Keratinocyte (primary cell): ENCODE measurements around the gene SLC7A1. TPM values are rescaled to one million over a fixed set of nuclear protein-coding genes. Genes with fewer than 3 reads are reported as not detected.

Experiments used
- DNase-seq: peaks from one replicate; pipeline ENCODE4 v3.0.0-alpha.2; 2011; ENCODE audit warnings: low read depth, missing footprints, low spot score
- FAIRE-seq: peaks from 2 replicates; lab custom pipeline; 2011; peaks lifted over from hg19 to GRCh38; lab: Jason Lieb, UNC
- H2AFZ ChIP-seq: 2 replicates; pipeline ENCODE4 v1.6.0; 2012; ENCODE audit warnings: low read length, control low read depth, inconsistent platforms; ENCODE audit not compliant: control insufficient read depth
- H3K27ac ChIP-seq: 2 replicates; pipeline ENCODE4 v1.5.1; 2011; ENCODE audit warnings: low read length; ENCODE audit not compliant: control insufficient read depth, insufficient read depth
- H3K27me3 ChIP-seq: 3 replicates; pipeline ENCODE4 v1.6.0; 2011; ENCODE audit warnings: low read length; ENCODE audit not compliant: control insufficient read depth, insufficient read depth; ENCODE audit errors: extremely low read depth
- H3K36me3 ChIP-seq, 2 experiments: 2 replicates in 1 of 2; 3 replicates in 1 of 2; pipeline ENCODE4 v1.5.1; 2011; ENCODE audit warnings: low read length in 2 of 2, mild to moderate bottlenecking in 1 of 2; ENCODE audit not compliant: control insufficient read depth in 2 of 2, insufficient read depth in 2 of 2; ENCODE audit errors: extremely low read depth in 1 of 2
- H3K4me1 ChIP-seq: 3 replicates; pipeline ENCODE4 v1.5.1; 2011; ENCODE audit warnings: low read length; ENCODE audit not compliant: control insufficient read depth, insufficient read depth; ENCODE audit errors: extremely low read depth
- H3K4me2 ChIP-seq: 3 replicates; pipeline ENCODE4 v1.6.0; 2011; ENCODE audit warnings: low read depth, low read length; ENCODE audit not compliant: control insufficient read depth, insufficient read depth; ENCODE audit errors: extremely low read depth
- H3K4me3 ChIP-seq, 3 experiments: fragments of 200-600 bp in 1 of 3; sonication (generic) in 1 of 3; 2 replicates in 2 of 3; 3 replicates in 1 of 3; pipeline ENCODE4 v1.5.1; 2011 to 2016; ENCODE audit warnings: low read length in 3 of 3, mild to moderate bottlenecking in 3 of 3, control low read depth in 2 of 3, inconsistent platforms in 1 of 3, low read depth in 1 of 3, mixed read lengths in 1 of 3, mixed run types in 1 of 3, moderate library complexity in 1 of 3; ENCODE audit not compliant: control insufficient read depth in 2 of 3, insufficient read depth in 2 of 3; ENCODE audit errors: extremely low read depth in 1 of 3
- H3K79me2 ChIP-seq: 2 replicates; pipeline ENCODE4 v1.6.0; 2012; ENCODE audit warnings: low read length; ENCODE audit not compliant: control insufficient read depth, insufficient read depth
- H3K9ac ChIP-seq: 3 replicates; pipeline ENCODE4 v1.6.0; 2011; ENCODE audit warnings: low read length; ENCODE audit not compliant: control insufficient read depth, insufficient read depth; ENCODE audit errors: extremely low read depth
- H3K9me1 ChIP-seq: 3 replicates; pipeline ENCODE4 v1.6.0; 2011; ENCODE audit warnings: low read length; ENCODE audit not compliant: control insufficient read depth, insufficient read depth; ENCODE audit errors: extremely low read depth
- H3K9me3 ChIP-seq: 2 replicates; pipeline ENCODE4 v1.5.1; 2012; ENCODE audit warnings: low read depth, low read length; ENCODE audit not compliant: control insufficient read depth
- H4K20me1 ChIP-seq: 3 replicates; pipeline ENCODE4 v1.6.0; 2011; ENCODE audit warnings: low read length; ENCODE audit not compliant: control insufficient read depth, insufficient read depth; ENCODE audit errors: extremely low read depth
- EZH2 ChIP-seq: IDR thresholded peaks from one replicate; pipeline ENCODE4 v1.6.1; 2012; ENCODE audit warnings: inconsistent platforms, mild to moderate bottlenecking, low read length, moderate library complexity
- dilution Hi-C: fragments of 300-500 bp; cut with MboI; formaldehyde crosslinking; loops from one replicate; pipeline ENCODE4 v1.7.0; 2020; ENCODE audit warnings: low sequenced_read_pairs; ENCODE audit not compliant: extremely low pct_ligation_motif_present
- polyA plus RNA-seq, 5 experiments: library from polyadenylated mRNA; depleted of rRNA in 3 of 5; stranded (reverse) in 3 of 5; stranded (forward) in 1 of 5; unstranded in 1 of 5; fragments of >200 nt; gene quantifications; 1 replicate in 1 of 5; 2 replicates in 3 of 5; 3 replicates in 1 of 5; pipeline versions ENCODE4 v1.2.1 to v1.2.3, GENCODE V29; 2011 to 2012; ENCODE audit warnings: missing spikeins in 2 of 5, low read depth in 1 of 5, low replicate concordance in 1 of 5
- TF ChIP-seq, protein P1 (sequence below), 3 experiments: IDR thresholded peaks in 1 of 3; conservative IDR thresholded peaks in 1 of 3; optimal IDR thresholded peaks in 1 of 3; 2 replicates in 2 of 3; 3 replicates in 1 of 3; pipeline versions ENCODE3 to v1.5.1; 2011; ENCODE audit warnings: low read length in 3 of 3, mild to moderate bottlenecking in 3 of 3, moderate library complexity in 2 of 3, control low read depth in 1 of 3, inconsistent platforms in 1 of 3; ENCODE audit not compliant: insufficient read depth in 2 of 3; ENCODE audit errors: extremely low read depth in 1 of 3

The SLC7A1 gene
- polyA plus RNA-seq, 1 donor (not counting 4 experiments of a cell fraction or from before 2014, with no cell fraction given): 41.5 TPM

DNA sequence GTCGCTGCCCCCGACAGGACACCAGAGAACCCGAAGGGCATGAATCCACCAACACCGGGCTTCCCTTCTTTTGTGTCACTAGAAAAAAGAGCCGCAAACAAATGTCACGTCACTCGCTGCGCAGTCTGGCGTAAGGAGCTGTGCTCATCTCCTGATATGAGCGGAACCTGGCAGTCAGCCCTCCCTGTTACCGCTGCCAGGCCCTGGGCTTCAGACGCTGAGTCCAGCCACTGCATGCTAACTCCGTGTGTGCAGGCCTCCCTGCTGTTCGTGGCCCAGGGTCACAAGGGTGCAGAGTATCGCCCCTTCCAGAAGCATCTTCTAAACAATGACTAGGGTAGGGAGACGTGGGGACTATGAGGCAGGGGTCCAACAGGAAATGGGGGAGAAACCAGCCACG is 71.3 kb downstream of the SLC7A1 start:
- Histone ChIP-seq H3K9me1 (no peaks in the 10 kb centered on the region), H3K4me1 (no peaks in the 10 kb centered on the region), H2AFZ (no peak overlapping the region), H3K27me3 (no peaks in the 10 kb centered on the region), H3K27ac (no peak overlapping the region), H3K4me3 (no peak overlapping the region), H3K9me3 (no peaks in the 10 kb centered on the region), H3K79me2 (peaks cover 55% of the 10 kb centered on the region), H3K36me3 (peaks cover 71 to 84% of the 10 kb centered on the region in 2 experiments), H4K20me1 (peaks cover 13% of the 10 kb centered on the region), H3K9ac (no peak overlapping the region), H3K4me2 (no peak overlapping the region)
- dilution Hi-C loops: no loop called here
- FAIRE-seq (no peak), DNase-seq (no peak)
- TF ChIP-seq, protein P1, sequence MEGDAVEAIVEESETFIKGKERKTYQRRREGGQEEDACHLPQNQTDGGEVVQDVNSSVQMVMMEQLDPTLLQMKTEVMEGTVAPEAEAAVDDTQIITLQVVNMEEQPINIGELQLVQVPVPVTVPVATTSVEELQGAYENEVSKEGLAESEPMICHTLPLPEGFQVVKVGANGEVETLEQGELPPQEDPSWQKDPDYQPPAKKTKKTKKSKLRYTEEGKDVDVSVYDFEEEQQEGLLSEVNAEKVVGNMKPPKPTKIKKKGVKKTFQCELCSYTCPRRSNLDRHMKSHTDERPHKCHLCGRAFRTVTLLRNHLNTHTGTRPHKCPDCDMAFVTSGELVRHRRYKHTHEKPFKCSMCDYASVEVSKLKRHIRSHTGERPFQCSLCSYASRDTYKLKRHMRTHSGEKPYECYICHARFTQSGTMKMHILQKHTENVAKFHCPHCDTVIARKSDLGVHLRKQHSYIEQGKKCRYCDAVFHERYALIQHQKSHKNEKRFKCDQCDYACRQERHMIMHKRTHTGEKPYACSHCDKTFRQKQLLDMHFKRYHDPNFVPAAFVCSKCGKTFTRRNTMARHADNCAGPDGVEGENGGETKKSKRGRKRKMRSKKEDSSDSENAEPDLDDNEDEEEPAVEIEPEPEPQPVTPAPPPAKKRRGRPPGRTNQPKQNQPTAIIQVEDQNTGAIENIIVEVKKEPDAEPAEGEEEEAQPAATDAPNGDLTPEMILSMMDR (optimal IDR thresholded peaks at IDR 0.05 in 1 of 3, IDR thresholded peaks at IDR 0.05 in 1 of 3, conservative IDR thresholded peaks at IDR 0.05 in 1 of 3; ENCODE audit: extremely low read depth in 1 of 3, insufficient read depth in 2 of 3, low read length in 3 of 3): no peak
- no peak for TF ChIP-seq EZH2

DNA sequence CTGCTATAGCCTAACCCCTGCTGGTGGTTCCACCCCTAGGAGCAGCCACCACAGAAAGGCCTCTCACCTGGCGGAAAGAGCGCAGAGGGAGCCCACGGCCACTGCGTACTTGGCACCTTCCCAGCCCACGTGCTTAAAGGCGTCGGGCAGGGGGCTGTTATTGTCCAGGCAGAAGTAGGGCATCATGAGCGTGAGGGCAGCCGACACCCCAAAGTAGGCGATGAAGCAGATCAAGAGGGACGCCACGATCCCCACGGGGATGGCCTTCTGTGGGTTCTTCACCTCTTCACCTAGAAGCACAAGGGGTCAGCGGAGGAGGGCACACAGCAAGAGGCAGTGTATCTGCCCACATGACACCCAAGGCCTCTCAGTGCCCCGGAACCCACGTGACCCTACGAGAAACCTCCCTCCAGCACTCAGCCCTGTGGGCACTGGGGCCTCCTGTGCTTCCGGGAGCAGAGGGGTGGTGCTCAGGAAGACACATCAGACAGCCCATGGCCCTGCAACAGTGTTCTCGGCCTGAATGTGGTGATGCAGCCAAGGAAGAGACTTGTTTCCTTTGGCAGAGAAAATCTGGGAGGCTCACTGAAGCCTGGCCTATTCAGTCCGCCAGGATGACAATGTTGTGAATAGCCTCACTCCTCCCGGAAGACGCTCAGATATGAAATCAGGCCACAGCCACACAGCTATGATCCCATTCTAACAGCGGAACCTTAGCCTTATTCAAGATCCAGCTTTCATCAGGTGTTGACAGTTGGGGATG is 72.1 kb downstream of the SLC7A1 start:
- TF ChIP-seq, protein P1 (optimal IDR thresholded peaks at IDR 0.05 in 1 of 3, IDR thresholded peaks at IDR 0.05 in 1 of 3, conservative IDR thresholded peaks at IDR 0.05 in 1 of 3; ENCODE audit: extremely low read depth in 1 of 3, insufficient read depth in 2 of 3, low read length in 3 of 3): no peak
- TF ChIP-seq EZH2: no peak
- no peaks in the 10 kb centered on the region for H3K4me1 ChIP-seq
- no peak overlapping the region for H3K4me3 ChIP-seq
- no peak overlapping the region for H3K9ac ChIP-seq
- H3K36me3 ChIP-seq: peaks cover 76 to 87% of the 10 kb centered on the region in 2 experiments
- no peaks in the 10 kb centered on the region for H3K9me3 ChIP-seq
- no peaks in the 10 kb centered on the region for H3K9me1 ChIP-seq
- DNase-seq: no peak
- H3K27me3 ChIP-seq: no peaks in the 10 kb centered on the region
- H4K20me1 ChIP-seq: peaks cover 13% of the 10 kb centered on the region
- no peak overlapping the region for H3K4me2 ChIP-seq
- H2AFZ ChIP-seq: no peak overlapping the region
- FAIRE-seq: no peak
- dilution Hi-C loops: no loop called here
- no peak overlapping the region for H3K27ac ChIP-seq
- peaks cover 54% of the 10 kb centered on the region for H3K79me2 ChIP-seq
